NCI-H1436 treated with DMSO at 0.1 percent for 48 hours (cell line): Measurements from ENCODE around the gene CCK.

Experiments used
- DNase-seq: peaks from one replicate; lab custom pipeline; 2025; lab: John Stamatoyannopoulos, UW

The CCK gene

DNA sequence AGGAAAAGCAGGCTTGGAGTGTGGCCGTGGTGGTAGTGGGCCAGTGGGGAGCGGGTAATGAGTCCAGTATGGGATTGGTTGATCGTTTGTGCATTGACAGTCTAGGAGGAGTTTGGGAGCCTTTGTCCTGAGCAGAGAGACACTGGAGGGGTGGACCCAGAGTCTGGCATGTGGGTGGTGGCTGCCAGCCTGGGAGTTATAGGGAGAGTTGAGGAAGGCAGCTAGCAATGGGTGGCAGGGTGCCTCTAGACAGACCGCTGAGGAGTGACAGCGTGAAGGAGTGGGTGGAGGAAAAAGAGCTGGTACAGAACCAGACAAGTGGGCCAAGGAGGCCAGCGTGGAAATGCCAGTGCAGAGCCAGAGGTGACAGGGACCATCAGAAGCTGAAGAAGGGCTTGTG, 1.9 kb upstream of the CCK start:
- DNase-seq = no peak

DNA sequence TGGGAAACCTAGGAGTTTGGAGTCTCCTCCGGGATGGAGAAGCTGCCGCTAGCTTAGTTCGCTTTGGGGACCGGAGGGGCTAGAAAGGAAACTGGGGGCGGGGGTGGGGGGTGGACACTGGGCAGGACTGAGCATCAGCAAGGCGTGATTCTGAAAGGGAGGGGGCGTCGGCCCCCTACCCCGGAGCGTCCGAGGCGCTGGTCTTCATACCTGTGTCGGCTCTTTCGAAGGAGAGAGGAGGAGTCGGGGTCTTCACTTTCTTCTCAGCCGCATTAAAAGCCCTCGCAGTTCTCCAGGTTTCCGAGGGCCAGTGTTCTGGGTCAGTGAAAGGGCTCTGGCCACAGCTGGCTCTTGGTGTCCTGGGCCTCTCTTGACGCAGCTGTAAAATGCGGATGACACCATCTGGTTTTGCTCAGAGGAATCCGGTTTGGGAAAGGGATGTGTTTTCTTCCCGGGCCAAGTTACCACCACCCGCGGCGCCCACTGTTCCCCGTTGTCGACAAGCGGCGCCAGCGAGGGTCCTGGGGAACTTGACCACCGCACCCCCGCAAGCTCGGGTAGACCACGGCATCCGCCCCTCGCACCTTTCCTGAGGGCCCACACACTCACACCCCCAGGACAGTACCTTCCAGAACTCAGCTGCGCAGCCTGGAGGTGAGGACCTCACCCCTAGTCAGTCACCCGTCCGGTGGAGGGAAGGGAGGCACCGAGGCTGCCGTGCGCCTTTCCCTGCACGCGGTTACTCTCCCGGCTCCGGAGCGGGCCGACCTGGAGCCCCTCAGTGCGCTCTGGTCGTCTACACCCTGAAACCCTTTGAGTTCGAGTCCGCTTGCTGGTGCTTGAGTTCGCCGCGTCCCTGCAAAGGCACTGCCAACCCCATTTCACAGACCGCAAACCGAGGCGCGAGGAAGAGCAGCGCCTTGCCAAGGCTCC, 660 bp downstream of the CCK start:
- DNase-seq = no peak

DNA sequence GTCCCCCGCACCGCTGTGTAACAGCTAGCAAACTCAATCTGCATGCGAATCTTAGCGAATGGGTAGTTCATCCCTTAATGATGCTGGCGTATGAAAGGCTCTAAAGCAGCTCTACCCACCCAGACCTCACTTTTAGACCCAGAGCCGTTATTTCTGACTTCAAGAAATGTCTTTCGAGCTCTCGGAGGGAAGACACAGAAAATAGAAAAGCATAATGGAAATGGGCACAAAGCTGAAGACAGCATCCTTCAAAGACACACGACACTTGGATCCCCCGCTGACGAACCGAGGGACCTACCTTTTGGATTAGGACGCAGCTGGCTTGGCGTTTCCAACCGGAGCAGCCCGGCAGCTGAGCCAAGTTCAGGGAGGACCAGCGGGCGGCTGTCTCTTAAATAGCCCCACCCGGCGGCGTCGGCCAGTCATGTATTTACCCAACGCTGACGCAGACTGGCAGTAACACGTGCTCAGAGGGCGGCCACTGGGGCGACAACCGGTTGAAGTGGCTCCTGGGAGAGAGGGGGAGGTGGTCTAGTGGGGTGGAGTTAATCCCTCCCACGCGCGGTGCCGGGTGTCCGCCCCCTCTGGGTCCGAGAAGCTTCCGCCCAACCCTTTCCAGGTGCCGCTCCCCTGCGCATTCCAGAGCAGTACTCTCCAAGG, 1.5 kb downstream of the CCK start:
- DNase-seq = no peak

DNA sequence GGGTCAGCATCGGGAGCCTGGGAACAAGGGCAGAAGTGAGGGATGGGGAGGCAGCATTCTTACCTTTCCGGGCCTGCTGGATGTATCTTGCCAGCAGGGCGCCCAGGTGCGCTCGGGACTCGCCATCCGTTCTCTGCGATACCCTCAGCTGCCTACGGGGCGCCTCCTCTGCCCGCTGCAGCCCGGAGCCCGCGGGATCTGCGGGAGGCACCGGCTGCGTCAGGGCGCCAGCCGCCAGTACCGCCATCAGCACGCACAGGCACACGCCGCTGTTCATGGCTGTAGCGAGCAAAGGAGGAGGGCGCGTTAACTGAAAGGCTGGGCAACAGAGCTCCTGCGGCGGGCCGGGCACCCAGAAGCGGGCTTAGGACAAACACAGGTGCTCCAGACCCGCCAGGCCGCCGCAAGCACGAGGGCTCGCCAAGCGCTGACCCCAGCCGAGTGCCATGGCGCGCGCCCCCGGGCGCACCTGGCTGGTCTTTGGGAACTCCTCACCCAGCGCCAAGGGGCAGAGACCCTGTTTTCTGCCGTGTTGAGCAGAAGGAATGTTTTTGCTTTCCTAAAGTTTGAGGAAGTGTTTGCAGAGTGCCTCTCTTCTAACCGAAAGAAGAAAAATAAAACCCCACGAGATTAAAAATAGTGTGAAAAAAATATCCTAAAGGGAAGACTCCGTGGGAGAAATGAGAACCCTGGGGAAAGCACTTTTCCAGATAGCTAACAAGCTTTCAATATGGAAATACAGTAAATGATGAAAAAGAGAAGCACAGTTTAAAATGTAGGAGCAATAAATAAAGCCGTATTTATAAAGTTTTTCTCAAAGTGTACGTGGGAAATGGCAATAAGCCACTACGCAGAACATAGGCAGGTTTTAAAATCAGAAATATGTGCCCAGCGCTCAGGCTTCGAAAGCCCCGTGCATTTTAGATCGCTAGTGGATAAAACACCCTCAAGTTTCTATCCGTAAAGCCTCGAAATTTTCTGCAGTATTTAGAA, 2.3 kb downstream of the CCK start:
- no peak for DNase-seq

DNA sequence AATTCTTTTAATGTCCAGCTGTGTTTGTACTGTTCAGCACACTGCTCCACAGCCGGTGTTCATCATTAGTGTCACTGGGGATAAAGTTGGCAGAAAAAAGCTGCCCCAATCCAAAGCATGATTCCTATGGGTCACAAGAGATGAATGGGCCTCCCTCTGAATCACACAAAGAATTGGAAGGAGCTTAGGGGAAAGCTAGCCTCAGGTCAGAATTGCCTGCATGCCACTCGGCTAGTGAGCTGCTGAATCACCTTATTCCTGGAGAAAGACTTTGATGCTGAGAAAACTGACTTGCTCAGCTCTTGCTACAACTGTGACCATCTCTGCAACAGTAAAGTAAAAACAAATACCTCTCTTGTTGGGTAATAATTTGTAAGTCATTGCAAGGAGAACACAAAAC, 3.5 kb downstream of the CCK start:
- DNase-seq = no peak

DNA sequence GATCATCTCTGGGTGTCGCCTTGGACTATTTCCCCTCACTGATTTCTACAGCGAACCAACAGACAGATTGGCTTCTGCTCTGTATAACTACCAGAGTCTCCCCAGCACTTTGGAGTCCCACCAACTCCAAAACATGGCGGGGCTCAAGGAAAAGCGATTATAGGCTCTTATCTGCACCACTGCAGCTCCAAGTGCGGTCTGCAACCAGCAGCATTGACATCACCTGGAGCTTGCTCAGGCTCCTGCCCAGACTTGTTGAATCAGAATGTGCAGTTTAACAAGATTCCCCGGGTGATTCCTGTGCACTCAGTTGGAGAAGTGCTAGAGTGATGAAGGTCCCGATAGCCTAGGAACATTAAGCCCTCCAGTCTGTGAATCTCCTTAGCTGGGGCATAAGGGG, 9.0 kb downstream of the CCK start:
- DNase-seq = no peak

DNA sequence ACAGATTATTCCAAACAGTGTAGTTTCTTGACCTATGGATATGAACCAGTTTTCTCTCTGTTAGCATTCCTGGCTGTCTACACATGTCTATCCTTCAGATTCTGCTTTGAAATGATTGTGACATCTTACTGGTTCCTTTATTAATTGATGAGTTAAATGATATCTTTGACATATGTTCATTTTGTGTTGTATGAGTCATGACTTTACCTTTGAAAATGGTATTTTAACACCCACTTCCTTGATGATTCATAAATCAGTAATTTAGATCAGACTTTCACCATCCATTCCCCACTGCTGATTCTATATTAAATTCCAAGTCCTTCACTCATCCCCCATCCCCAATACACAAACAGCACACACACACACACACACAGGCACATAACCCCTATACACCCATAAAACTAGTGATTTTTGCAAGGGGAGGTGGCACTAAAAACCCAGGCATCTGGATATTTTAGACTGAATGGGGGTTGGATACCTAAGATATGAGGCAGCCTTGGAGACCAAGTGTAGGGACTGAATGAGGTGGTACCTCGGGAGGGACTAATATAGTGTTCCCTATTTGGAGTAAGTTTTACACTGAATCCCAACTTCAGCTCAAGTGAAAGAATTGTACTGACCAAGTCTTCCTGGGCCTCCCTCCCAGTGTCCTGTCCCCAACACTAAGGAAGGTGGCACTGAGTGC, 9.7 kb downstream of the CCK start:
- no peak for DNase-seq

DNA sequence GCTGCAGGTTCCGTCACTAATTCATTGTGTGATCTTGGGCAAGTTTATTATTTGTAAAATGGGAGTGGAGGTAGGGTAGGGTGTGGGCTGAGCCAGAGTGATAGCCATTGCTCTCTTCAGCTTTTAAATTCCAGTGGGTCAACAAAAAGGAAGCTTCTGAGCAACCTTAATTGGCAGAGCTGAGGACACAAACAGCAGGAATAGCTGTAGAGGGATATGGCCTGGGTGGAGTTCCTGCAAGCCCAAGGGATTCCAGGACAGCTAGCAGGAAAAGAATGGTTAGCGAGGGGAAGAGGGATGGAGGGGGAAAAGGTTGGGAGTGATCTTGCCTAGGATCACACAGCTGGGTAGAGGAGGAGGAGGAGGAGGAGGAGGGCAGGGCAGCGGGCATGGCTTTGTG, 11.4 kb downstream of the CCK start:
- no peak for DNase-seq

DNA sequence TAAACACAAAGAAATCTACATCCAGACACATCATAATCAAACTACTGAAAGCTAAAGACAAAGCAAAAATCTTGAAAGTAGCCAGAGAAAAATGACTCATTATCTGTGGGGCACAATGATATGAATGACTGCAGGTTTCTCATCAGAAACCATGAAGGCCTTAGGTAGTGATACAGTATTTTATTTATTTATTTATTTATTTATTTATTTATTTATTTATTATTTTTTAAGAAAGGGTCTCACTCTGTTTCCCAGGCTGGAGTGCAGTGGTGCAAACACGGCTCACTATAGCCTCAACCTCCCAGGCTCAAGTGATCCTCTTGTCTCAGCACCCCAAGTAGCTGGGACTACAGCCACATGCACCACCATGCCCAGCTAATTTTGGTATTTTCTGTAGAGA, 15.2 kb downstream of the CCK start:
- DNase-seq = no peak

DNA sequence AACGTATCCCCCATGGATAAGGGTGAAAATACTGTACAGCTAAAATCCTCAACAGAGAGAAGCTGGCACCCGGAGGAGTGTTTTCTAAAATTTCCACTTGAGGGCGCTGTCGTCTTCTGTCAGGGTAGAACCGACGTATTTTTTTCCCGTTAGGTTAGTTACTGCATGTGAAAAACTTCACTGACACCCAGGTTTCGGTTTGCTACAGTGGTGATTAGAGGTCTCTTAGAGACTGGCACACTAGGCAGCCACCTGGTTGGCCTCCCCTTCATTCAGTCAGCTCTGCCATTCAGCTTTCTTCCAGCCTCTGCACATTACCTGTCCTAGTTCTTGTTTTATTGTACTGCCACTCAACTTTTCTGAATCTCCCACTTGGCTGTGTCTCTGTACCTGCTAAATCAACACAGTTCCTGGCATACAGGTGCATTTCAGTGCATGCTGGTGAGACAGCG, 18.4 kb downstream of the CCK start:
- no peak for DNase-seq

DNA sequence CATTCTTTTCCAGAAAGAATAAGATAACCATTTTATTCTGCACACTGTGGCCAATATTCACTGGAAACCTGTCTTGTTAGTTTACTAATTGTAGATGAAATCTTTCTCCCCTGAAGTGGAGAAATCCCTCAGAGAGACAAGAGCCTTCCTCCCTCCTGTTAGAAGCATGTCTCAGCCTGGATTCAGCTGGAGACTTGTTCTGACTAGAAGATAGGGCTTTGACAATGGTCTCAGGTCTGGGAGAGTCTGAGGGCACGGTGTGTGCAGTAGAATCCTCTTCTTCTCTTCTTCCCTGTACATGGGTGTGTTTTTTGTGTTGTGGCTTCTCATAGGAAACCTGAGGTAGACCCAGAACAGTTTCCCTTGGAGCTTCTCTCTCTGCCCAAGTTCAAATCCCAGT, 19.9 kb downstream of the CCK start:
- no peak for DNase-seq

DNA sequence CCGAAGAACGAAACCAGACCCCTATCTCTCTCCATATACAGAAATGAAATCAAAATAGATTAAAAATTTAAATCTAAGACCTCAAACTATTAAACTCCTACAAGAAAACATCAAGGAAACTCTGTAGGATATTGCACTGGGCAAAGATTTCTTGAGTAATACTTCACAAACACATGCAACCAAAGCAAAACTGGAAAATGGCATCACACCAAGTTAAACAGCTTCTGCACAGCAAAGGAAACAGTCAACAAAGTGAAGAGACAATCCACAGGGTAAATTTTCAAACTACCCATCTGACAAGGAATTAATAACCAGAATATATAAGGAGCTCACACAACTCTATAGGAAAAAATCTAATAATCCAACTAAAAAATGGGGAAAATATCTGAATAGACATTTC, 29.4 kb downstream of the CCK start:
- DNase-seq = no peak

DNA sequence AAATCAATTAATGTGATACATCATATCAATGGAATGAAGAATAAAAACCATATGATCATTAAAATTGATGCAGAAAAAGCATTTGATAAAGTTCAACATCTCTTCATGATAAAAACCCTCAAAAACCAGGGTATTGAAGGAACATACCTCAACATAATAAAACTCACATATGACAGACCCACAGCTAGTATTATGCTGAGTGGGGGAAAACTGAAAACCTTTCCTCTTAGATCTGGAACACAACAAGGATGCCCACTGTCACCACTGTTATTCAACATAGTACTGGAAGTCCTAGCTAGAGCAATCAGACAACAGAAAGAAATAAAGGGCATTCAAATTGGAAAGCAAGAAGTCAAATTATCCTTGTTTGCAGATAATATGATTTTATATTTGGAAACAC, 30.5 kb downstream of the CCK start:
- no peak for DNase-seq

DNA sequence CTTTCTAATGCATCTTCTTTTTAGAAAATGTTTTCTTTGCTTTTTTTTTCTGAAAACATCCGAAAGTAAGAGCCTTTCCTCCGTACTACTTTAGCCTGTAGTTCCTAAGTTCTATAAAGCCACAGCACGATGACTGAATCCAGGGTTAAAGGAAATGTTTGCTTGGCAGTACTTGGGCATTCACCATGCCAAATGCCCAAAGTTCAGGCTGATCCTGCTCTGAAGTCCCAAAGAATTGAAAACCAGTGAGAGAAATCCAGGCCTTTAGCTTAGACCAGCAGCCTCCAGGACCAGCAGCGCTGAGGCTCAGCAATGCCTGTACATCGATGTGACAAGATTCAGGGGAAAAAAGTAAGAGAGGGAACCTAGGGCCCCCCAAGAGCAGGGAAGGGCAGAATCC, 35.1 kb downstream of the CCK start:
- DNase-seq = no peak

DNA sequence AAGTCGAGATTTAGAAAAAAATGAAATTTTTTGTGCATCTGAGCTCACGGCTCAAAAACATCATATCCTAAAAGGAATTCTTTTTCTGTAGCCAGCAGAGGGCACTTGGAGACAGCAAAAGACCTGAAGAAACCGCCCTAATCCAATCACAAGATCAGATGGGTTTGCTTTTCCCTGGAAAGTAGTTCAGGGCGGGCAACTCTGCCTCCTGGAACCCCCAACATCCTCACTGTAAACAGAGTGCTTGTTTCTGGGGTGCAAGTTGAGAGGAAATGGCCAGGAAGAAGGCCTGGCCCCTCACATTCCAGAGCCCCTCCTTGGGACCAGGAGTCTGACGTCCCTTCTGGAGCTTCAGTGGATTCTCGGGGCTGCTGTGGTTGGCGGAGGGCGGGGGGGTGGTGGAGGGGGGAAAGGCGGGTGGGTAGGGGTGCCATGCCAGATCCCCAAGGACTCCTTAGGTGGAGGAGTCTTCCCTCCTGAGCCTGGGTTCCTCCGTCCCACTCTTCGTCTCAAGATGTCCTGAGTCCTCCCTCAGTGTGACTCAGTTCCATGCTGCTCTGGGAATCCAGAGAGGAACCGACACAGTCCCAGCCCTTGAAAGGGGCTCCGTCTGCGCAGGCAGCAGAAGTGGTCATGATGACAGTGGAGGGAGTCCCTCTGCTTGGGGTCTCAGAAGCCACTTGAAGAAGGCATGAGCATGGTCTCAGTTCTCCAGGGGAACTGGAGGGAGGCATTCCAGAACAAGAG, 35.9 kb downstream of the CCK start:
- DNase-seq = no peak

DNA sequence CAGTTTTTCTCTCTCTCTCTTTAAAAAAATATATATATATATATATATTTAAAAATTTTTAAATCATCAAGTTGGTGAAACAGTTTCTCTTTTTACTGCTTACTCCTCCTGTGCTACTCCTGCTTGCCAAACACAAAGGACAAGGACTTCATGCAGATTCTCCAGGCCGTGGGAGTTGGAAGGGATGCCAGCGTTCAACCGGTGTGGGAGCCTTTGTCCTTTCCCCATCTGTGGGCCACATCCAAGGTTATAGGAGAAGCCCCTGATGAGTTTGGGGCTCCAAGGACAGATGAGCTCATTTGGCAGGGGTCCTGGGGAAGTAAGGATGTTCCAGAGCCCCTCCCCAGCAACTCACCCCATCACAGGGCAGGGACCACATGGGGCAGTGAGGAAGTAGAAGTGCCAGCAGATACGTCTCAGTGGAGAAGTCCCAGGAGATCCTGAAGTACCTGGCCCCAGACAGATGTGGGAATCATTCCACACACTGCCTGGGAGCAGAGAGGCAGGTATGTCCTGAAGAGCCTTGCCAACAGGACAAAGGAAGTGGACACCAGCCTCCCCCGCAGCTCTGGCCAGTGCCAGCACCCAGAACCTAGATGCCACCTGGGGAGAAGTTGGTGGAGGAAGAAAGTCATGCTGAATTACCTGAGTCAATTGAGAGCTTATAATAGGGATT, 36.6 kb downstream of the CCK start:
- no peak for DNase-seq

DNA sequence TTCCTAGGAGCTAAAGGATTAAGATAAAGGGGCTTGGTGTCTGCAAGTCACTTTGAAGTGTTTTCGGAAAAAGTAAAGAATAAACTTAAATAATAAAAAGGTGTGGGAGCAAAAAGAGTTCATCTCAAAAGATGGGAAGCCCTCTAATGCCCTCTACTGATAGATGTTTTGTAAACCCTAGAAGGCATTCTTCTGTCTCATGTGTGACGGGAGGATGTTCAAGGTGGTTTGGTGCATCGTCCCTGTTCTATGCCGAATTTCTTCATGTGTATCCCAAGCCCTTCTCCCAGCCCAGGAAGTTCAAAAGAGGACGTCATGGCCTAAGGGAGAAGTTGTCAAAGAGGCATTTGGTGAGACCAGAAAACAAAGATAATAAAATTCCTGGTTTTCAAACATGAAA, 37.2 kb downstream of the CCK start:
- DNase-seq = no peak

DNA sequence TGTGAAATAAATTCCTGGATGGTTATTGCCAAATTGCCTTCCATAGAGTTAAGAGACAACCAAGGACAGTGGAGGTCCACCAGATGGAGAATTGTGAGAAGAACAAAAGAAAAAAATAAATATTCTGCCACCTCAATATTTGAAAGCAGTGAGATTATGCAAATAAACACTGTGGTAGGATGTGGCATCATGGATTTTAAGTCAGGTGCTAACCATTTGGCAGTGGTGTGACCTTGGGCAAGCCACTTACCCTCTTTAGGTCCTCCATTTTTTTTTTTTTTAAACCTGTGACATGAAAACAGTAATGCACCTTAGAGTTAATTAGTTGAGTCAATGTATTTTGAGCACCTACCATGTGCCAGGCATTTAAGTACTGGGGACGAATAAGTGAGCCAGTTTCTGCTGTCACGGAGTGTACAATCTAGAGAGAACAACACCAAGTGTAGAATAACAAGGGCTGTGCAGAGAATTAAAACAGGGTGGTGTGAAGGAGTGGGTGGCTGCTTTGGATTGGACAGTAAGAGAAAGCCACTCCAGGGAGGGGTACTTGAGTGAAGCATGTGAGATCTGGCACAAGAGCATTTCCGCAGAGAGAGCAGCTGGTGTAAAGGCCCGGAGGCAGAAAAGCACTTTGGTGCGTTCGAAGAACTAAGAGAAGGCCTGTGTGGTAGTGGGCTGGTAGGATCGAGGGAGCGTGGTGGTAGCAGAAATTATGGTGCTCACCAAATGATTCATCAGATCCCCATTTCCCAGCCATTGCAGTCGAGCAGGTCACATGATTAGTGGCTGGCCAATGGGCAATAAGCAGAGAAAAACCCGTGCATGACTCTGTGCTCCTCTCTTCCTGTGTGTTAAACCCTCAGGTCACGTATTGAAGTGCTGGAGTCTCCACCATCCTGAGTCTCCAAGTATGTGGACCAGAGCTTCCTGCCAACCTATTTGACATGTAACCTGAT, 39.2 kb downstream of the CCK start:
- peak; percentile 16 for DNase-seq
